GM21526 (cell line): ENCODE results near the gene C5orf15.
"Not testable (repeated sequence)": the region's sequence is repeated elsewhere in the genome, so short reads cannot be mapped to it uniquely, and the experiment has no call there.

ENCODE experiments used
- ATAC-seq: cut with Tn5 transposase; IDR thresholded peaks from one replicate; pipeline ENCODE4 v1.9.1; 2021; ENCODE audit warnings: moderate library complexity; ENCODE audit not compliant: unreplicated experiment, low FRiP score

Gene C5orf15

DNA sequence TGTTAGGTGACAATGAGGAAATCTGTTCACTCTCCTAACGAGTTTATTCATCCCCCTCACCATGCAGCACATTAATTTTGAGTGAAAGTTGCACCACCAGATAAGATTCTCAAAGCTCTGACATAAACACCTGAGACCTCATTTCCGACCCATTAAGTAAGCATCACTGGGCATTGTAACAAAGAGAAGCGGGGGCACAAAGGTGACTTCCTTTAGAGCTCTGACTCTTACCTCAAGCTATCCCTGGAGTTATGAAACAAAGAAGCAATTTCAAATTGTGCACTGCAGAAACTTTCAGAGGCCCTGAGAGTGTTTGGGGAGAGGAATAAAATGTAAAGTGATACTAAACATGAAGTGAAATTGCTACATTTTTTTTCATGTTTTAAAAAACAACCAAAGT lies 29.5 kb downstream of the C5orf15 start:
- ATAC-seq = no peak

- no peak for ATAC-seq
These were observed 30.2 kb downstream of the C5orf15 start for GRCh38 chr5:133938039-133938821.

DNA sequence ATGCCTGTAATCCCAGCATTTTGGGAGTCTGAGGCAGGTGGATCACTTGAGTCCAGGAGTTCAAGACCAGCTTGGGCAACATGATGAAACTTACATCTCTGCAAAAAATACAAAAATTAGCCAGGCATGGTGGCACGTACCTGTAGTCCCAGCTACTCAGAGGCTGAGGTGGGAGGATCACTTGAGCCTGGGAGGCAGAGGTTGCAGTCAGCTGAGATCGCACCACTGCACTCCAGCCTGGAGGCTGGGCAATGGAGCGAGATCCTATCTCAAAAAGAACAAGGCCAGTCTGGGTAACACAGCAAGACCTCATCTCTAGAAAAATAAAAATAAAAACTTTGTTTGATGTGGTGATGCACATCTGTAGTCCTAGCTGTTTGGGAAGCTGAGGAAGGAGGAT lies 30.8 kb downstream of the C5orf15 start:
- not testable (repeated sequence) for ATAC-seq

DNA sequence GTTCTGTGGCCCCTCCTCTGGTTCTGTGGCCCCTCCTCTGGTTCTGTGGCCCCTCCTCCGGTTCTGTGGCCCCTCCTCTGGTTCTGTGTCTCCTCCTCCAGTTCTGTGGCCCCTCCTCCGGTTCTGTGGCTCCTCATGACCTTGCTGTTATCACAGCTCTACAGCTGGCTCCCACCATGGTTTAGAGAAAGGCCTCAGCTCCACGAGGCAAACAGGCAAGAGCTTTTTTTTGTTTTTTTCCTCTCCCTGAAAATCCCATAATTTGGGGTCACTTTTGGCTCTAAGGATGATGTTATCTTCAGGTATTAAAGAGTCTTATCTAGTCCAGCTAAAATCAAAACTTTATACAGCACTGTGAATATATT lies 31.8 kb downstream of the C5orf15 start:
- ATAC-seq = no peak

DNA sequence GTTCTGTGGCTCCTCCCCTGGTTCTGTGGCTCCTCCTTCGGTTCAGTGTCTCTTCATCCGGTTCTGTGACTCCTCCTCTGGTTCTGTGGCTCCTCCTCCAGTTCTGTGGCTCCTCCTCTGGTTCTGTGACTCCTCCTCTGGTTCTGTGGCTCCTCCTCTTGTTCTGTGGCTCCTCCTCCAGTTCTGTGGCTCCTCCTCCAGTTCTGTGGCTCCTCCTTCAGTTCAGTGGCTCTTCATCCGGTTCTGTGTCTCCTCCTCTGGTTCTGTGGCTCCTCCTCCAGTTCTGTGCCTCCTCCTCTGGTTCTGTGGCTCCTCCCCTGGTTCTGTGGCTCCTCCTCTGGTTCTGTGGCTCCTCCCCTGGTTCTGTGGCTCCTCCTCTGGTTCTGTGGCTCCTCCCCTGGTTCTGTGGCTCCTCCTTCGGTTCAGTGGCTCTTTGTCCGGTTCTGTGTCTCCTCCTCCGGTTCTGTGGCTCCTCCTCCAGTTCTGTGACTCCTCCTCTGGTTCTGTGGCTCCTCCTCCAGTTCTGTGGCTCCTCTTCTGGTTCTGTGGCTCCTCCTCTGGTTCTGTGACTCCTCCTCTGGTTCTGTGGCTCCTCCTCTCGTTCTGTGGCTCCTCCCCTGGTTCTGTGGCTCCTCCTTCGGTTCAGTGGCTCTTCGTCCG lies 32.3 kb downstream of the C5orf15 start:
- ATAC-seq = not testable (repeated sequence)

DNA sequence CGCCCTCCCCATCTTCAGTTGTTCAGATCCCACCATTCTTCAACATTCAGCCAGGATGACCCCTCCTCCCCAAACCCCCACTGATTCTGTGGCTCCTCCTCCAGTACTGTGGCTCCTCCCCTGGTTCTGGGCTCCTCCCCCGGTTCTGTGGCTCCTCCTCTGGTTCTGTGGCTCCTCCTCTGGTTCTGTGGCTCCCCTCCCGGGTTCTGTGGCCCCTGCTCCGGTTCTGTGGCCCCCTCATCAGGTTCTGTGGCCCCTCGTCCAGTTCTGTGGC lies 32.8 kb downstream of the C5orf15 start:
- ATAC-seq = no peak

DNA sequence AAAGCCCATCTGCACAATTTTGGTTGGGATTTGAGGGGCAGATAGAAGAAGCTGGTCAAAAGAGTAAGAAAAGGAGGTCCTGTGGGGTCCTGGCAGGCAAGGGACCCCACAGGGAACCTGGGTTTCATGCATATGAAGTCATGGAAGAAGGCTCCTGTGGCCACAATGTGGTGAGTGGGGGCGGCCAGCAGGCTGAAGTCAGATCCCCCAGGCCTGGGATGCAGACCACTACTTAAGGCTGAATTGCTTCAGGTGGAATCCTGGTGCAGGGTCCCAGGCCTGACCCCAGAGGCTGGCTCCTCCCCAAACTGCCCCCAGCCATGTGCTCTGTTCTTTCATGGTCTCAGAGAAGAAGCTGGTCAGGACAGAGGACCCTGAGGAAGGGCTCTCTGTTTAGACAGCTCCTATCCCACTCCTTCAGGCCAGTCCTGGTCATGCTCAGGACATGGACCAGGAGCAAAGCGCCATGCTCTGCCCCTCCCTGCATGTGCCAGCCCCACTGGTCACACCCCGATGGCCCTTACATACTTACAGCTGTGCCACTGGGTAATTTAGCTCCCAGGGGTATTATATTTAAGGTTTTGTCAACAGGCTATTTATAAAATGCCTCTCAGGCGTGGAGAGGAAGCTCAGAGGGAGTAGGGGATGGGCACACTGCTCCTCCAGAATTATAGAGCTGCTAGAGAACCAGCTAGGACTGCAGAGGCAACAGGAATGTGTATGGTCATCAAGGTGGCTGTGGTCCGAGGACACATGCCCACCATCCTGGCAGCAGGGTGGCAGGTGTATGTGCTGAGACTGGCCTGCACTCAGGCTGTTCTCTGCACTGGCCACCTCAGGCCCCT lies 33.4 kb downstream of the C5orf15 start:
- ATAC-seq = no peak

GRCh38 chr5:133934311-133934710 lies 34.1 kb downstream of the C5orf15 start:
- ATAC-seq = no peak

DNA sequence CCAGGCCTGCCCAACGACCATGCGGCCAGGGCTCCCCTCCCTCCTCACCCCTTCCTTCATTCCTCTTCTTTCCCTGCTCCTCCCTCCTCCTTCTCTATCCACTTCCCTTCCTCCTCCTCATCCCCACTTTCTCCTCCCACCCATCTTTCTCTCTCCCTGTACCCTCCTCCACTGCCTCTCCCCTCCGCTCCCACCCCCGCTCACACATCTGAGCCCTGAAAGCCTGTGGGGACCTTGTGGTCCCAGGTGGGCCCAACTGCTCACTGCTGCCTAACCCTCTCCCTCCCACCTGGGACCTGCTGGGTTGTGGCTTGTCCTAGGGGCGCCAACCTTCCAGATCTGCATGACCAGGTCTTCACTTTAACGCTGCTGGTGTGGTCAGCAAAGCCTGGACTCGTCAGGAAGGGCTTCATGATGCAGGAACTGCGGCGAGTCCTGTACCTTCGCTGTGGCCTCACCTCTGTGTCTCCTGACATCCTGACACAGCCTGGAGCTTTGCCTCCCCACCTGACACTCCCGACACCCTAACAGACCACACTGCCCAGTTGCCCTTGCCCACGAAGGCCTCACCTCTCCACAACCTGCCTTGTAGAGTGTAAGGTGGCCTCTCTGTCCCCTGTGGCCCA lies 34.6 kb downstream of the C5orf15 start:
- no peak for ATAC-seq

DNA sequence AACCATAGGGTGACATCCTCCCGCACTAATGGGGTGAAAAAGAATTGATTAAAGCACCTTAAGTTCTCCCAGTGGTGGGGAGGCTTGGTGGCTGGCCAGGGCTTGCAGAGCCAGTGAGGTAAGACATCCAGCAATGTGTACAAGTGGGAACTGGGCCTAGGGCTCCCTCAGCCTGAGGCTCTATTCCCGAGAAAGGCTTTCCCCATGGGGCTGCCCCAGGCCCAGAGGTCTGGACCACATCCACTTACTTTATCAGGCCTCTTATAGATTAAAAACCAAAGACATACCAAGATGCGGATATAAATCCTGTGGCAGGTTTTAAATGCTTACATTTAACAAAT lies 35.3 kb downstream of the C5orf15 start:
- no peak for ATAC-seq

GRCh38 chr5:133932441-133933168 lies 35.8 kb downstream of the C5orf15 start:
- no peak for ATAC-seq

DNA sequence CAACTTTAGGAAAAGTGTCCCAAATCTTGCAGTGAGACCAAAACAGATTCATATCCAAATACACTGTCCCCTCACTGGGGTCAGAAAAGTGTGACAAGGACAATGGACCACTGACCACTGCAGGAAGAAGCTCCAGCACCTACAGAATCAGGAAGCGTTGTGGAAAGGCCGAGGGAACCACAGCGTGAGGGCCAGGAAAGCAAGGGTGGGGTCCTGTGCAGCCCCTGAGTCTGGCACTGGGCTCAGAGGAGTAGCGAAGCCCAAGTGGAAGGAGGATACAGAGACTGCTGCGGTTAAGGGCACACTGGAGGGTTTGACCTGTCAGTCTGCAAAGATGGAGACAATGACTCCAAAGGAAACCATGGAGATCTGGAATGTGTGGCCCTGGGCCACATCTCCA lies 36.9 kb downstream of the C5orf15 start:
- ATAC-seq = no peak

- no peak for ATAC-seq
These were observed 37.7 kb downstream of the C5orf15 start for GRCh38 chr5:133930813-133931090.

- ATAC-seq = no peak
These were observed 38.2 kb downstream of the C5orf15 start for GRCh38 chr5:133930061-133930812.

DNA sequence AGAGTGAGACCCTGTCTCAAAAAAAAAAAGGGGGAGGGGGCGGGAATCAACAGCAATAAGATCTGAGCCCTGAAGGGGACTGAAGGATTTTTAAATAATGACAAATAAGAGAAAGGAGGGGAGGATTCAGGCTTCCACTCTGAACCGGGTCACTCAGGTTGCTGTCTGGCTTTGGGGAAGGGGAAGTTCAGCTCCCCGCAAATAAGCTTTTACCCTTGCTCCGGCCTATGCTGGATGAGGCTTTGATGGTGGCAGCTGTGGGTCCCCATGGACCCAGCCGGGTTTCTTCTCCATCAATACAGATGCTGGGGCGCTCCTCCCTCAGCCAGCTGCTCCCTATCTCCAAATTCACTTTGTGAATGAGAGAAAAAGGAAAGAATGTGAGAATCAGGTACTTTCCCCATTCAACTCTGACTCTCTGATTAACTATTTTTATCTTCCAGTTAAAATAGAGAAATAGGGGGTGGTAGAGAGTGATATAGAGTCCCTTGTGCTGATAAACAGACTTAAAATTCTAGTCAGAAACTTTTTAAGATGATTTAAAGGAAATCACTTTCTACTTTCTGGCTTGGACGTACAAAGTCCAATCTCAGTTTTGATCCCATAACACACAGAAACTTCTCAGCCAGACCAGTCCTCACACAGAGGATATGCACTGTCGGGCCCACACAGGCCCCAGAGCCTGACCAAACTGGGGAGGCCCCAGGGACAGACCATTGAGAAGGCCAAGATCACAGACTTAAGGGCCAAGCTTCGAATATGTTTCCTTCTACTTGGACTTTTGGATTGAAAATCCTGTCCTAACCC lies 39.6 kb downstream of the C5orf15 start:
- ATAC-seq = no peak

DNA sequence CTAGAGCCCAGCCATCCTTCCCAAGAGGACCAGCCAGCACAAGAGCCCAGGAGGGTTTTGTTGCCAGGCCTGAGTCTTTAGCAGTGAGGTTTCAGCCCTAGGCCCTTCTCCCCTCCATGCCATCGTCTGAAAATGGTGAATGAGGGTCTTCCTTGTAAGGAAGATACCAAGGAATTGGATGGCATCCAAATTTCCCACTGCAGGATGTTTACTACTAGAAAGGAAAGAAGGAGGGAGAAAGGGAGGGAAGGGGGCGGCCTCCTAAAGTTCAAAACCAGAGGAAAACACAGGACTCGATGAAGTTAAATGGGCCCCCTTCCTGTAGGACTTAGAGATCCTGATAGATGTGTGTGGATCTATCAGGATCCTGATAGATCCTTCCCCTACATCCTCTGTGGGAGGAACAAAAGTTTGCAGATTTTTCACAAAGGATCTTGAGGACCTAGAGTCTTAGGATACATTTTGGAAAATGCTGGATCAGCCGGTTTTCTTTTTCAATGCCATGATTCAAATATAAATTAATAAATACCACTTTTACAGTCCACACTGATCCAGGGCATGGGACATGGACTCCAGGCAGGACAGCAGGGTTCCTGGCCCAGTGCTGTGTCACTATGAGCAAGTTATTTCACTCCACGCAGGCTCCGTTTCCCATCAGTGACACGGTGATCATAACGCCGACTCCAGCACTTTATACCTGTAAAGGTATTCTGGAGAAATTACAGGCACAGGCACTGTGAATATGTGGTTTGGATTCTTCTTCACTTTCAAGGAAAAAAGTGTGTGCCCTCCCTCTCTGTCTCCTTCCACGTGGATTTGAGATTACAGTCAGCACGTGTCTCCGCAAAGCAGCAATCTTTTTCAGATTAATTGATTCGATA lies 40.9 kb downstream of the C5orf15 start:
- no peak for ATAC-seq

DNA sequence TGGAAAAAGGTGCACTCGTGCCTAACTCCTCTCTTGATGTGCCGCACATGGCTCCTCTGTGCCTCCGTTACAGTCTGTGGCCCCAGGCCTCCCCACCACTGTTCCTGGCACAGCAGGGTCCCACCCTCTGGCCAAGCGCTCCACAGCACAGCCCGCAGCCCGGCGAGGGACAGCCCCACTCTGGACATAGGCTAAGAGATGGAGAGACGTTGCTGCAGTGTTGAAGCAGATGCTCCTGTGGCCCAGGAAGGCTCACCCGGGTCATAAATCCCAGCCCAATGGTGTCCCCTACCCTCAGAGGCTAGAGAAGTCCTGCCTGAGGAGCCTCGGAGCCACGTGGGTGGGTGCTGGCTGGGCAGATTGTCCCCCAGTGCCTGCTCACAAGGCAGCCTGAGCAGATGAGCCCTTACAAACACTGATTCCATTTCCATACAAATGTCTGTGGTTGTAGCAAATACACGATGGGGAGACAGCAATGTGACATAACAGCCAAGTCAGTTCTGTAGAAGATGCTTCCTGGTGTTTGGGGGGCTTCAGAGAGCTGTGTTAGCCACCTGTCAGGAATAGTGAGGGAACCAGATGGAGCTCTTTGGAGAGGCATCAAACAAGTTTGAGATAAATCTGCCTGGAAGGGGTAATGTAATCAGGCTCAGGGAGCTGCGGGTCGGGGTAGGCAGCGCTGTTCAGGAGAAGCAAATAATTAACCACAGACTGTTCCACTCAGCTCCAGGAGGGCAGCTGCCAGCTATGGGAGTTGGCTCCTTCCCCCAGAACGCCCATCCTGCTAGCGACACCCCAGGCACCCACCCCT lies 41.7 kb downstream of the C5orf15 start:
- no peak for ATAC-seq
